ENCODE measurements around the gene CDK2AP2. TPM values are rescaled to one million over a fixed set of nuclear protein-coding genes. Genes with fewer than 3 reads are reported as not detected.
"Not testable (repeated sequence)": the region's sequence is repeated elsewhere in the genome, so short reads cannot be mapped to it uniquely, and the experiment has no call there.

Gene CDK2AP2
- total and polyA plus RNA-seq, 2 of the 8 experiments (the other 6 are each of a cell fraction or from before 2014, with no cell fraction given) = 49.6 to 65.1 TPM

DNA sequence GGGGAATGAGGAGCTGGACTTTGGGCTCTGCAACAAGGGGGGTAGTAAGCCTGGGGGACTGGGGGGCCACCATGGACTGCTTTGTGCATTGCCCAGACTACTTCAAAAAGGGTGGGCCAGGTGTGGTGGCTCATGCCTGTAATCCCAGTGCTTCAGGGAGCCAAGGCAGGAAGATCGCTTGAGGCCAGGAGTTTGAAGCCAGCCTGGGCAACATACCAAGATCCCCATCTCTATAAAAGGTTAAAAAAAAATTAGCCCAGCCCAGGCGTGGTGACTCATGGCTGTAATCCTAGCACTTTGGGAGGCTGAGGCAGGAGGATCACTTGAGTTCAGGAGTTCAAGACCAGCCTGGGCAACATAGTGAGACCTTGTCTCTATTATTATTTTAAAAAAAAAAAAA lies 42.4 kb downstream of the CDK2AP2 start:
- DNase-seq (ENCODE audit: low read depth in 1 of 2, low spot score in 2 of 2); H3K4ac ChIP-seq (replicated peaks; ENCODE audit: insufficient read length, low read depth, low read length); H4K91ac ChIP-seq (replicated peaks; ENCODE audit: insufficient read length, low read length); H3K27me3 ChIP-seq (replicated peaks in 1 of 4; ENCODE audit: control insufficient read depth in 3 of 4, extremely low read depth in 1 of 4, insufficient read depth in 3 of 4, low read length in 3 of 4); FAIRE-seq; H2BK12ac ChIP-seq (ENCODE audit: low read depth, low read length); H2BK15ac ChIP-seq (ENCODE audit: low read length); H4K5ac ChIP-seq (ENCODE audit: insufficient read length, low read depth, low read length); H4K20me1 ChIP-seq (replicated peaks in 1 of 2; ENCODE audit: control insufficient read depth in 1 of 2, insufficient read depth in 2 of 2, low read length in 2 of 2); H3K79me1 ChIP-seq (ENCODE audit: low read depth, low read length); H3K23me2 ChIP-seq (ENCODE audit: low read depth, low read length); H3K36me3 ChIP-seq (ENCODE audit: control insufficient read depth in 2 of 4, insufficient read depth in 4 of 4, low read length in 3 of 4); H3K56ac ChIP-seq (replicated peaks; ENCODE audit: insufficient read length, low read depth, low read length); H2AFZ ChIP-seq (ENCODE audit: low read length); H3K18ac ChIP-seq (ENCODE audit: extremely low read depth, low read length); H2BK20ac ChIP-seq (ENCODE audit: low read length); H2AK5ac ChIP-seq (ENCODE audit: low read depth, low read length); H3K79me2 ChIP-seq (ENCODE audit: control insufficient read depth in 1 of 2, insufficient read depth in 2 of 2, low read length in 2 of 2); H3K9me3 ChIP-seq (ENCODE audit: insufficient read depth in 2 of 2, low read depth in 1 of 2, low read length in 1 of 2); H3K27ac ChIP-seq (ENCODE audit: low read depth, low read length); H3K14ac ChIP-seq (ENCODE audit: insufficient read length); H3K23ac ChIP-seq (ENCODE audit: insufficient read length); H2BK120ac ChIP-seq (replicated peaks; ENCODE audit: low read depth, low read length); H4K8ac ChIP-seq (ENCODE audit: extremely low read depth, insufficient read depth, low read length): not testable (repeated sequence)
- H3K9ac ChIP-seq (replicated peaks in 1 of 4; ENCODE audit: extremely low read depth in 1 of 4, low read depth in 3 of 4, low read length in 3 of 4) = peak overlapping the region in 1 of 4 experiments; percentile 69; a peak in 2 of 7 replicates
- WGBS, 2 experiments (ENCODE audit: extremely low coverage in 1 of 2, insufficient coverage in 1 of 2, insufficient read length in 1 of 2, insufficient replicate concordance in 2 of 2, low coverage in 1 of 2, low lambda C conversion rate in 2 of 2, missing lambda C conversion rate in 1 of 2) = 83% methylated on average over 2 of the region's 2 CpGs; no CpG with 5 or more reads in 1 of the 2 experiments
- peak overlapping the region; percentile 93 for H2BK5ac ChIP-seq (ENCODE audit: low read depth, low read length)
- H3K4me3 ChIP-seq (ENCODE audit: extremely low read depth in 1 of 4, insufficient read depth in 2 of 4, low read depth in 3 of 4, low read length in 4 of 4) = peak overlapping the region; percentile 76 to 92 (median 85); a peak in 7 of 8 replicates
- H3K4me1 ChIP-seq (replicated peaks in 1 of 4; ENCODE audit: control insufficient read depth in 3 of 4, insufficient read depth in 4 of 4, low read length in 3 of 4) = peaks cover 2 to 14% (median 6%) of the 10 kb centered on the region in 4 experiments; a peak in 6 of 7 replicates
- ChIA-PET POLR2A (ENCODE audit: partially characterized antibody) (interaction anchor here (0.6 to 1.9 kb wide), 18 partner anchors 9 to 74 kb away, joined by 3 to 15 read pairs (median 4); partner anchors contain the start of genes AIP, CDK2AP2, GPR152 and PPP1CA), CTCF (ENCODE audit: partially characterized antibody) (interaction anchor here (0.6 to 1.6 kb wide), 7 partner anchors 27 to 892 kb away, joined by 3 to 6 read pairs (median 3); partner anchors contain the start of gene PPP1CA)
- peak overlapping the region; percentile 70 to 82 for H3K4me2 ChIP-seq (ENCODE audit: insufficient read depth in 1 of 2, low read depth in 2 of 2, low read length in 2 of 2)
